Epithelial cell of esophagus (primary cell): ENCODE results near the gene SREBF2.

ENCODE experiments used
- DNase-seq: peaks from one replicate; pipeline ENCODE4 v3.0.0; 2010; ENCODE audit warnings: low read depth
- H3K4me3 ChIP-seq: 2 replicates; pipeline ENCODE4 v1.5.1; 2011; ENCODE audit warnings: mild to moderate bottlenecking, low read length, control low read depth
- CTCF ChIP-seq: IDR thresholded peaks from 2 replicates; pipeline ENCODE4 v1.5.1; 2011; ENCODE audit warnings: low read depth, mild to moderate bottlenecking, low read length, control low read depth, inconsistent platforms; ENCODE audit not compliant: insufficient read depth; ENCODE audit errors: missing control alignments

The SREBF2 gene

GRCh38 chr22:41848468-41848867 lies 15.6 kb downstream of the SREBF2 start:
- DNase-seq, result peak; percentile 83
- no peak overlapping the region for H3K4me3 ChIP-seq
- peak; percentile 58 for TF ChIP-seq CTCF

- DNase-seq, result peak; percentile 24
- no peak overlapping the region for H3K4me3 ChIP-seq
- no peak for TF ChIP-seq CTCF
Measured at GRCh38 chr22:41856469-41856868, 23.6 kb downstream of the SREBF2 start.

- no peak overlapping the region for H3K4me3 ChIP-seq
- TF ChIP-seq CTCF, result peak; percentile 75
- peak; percentile 94 for DNase-seq
Measured at GRCh38 chr22:41857155-41857859, 24.4 kb downstream of the SREBF2 start.

- DNase-seq, result no peak
- H3K4me3 ChIP-seq, result no peak overlapping the region
- no peak for TF ChIP-seq CTCF
Measured at GRCh38 chr22:41857860-41858199, 24.9 kb downstream of the SREBF2 start.

GRCh38 chr22:41862160-41862529 lies 29.2 kb downstream of the SREBF2 start:
- TF ChIP-seq CTCF, result no peak
- no peak for DNase-seq
- H3K4me3 ChIP-seq, result no peak overlapping the region

- no peak for TF ChIP-seq CTCF
- no peak for DNase-seq
- no peak overlapping the region for H3K4me3 ChIP-seq
Measured at GRCh38 chr22:41862530-41863266, 29.8 kb downstream of the SREBF2 start.
